ENCODE results near the gene FLAD1. TPM values are rescaled to one million over a fixed set of nuclear protein-coding genes. Genes with fewer than 3 reads are reported as not detected.

Gene FLAD1
- total RNA-seq, 1 donor from 2014 or later, result 69.0 TPM

GRCh38 chr1:154945160-154945961 lies 37.8 kb upstream of the FLAD1 start:
- peak overlapping the region; percentile 86 for H3K27ac Mint-ChIP-seq
- intact Hi-C loops (cut with micrococcal nuclease), result no loop called here
- POLR2A ChIA-PET, result interaction anchor here (0.5 to 1.9 kb wide), 4 partner anchors 9 to 90 kb away, joined by 3 to 10 read pairs (median 4); partner anchors contain the start of genes CKS1B and PMVK

GRCh38 chr1:154945962-154946850 lies 36.9 kb upstream of the FLAD1 start:
- ATAC-seq (ENCODE audit: low read depth) (no peak), DNase-seq (no peak)
- Mint-ChIP-seq H3K36me3 (ENCODE audit: low read depth) (peaks cover 29% of the 10 kb centered on the region), H3K4me1 (peaks cover 51% of the 10 kb centered on the region), H3K27ac (peak overlapping the region; percentile 53), H3K9me3 (no peaks in the 10 kb centered on the region), H3K27me3 (no peaks in the 10 kb centered on the region), H3K4me3 (no peak overlapping the region)
- no peak for TF ChIP-seq CTCF (IDR thresholded peaks at IDR 0.05)
- intact Hi-C loops (cut with micrococcal nuclease), result no loop called here
- ChIA-PET POLR2A (interaction anchor here (0.9 to 1.9 kb wide), 3 partner anchors 10 to 28 kb away, joined by 3 to 6 read pairs (median 3); partner anchors contain the start of genes CKS1B and PMVK), CTCF (interaction anchor here (1.5 to 1.9 kb wide), 2 partner anchors 10 to 16 kb away, joined by 5 to 9 read pairs; partner anchors contain the start of genes PMVK and PYGO2)

More at GRCh38 chr1:154945160-154945961, 37.8 kb upstream of the FLAD1 start:
- peaks cover 51% of the 10 kb centered on the region for H3K4me1 Mint-ChIP-seq
- CTCF ChIA-PET, result interaction anchor here (0.6 to 1.9 kb wide), 7 partner anchors 9 to 340 kb away, joined by 3 to 9 read pairs (median 3); partner anchors contain the start of genes PMVK and PYGO2
- H3K9me3 Mint-ChIP-seq, result no peaks in the 10 kb centered on the region
- no peak for DNase-seq
- H3K4me3 Mint-ChIP-seq, result no peak overlapping the region
- no peak for ATAC-seq (ENCODE audit: low read depth)
- peaks cover 23% of the 10 kb centered on the region for H3K36me3 Mint-ChIP-seq (ENCODE audit: low read depth)
- no peaks in the 10 kb centered on the region for H3K27me3 Mint-ChIP-seq
- TF ChIP-seq CTCF (IDR thresholded peaks at IDR 0.05), result no peak

GRCh38 chr1:154948079-154948478 lies 35.1 kb upstream of the FLAD1 start:
- CTCF ChIA-PET, result no interaction called here
- H3K36me3 Mint-ChIP-seq (ENCODE audit: low read depth), result peaks cover 32% of the 10 kb centered on the region
- peaks cover 51% of the 10 kb centered on the region for H3K4me1 Mint-ChIP-seq
- POLR2A ChIA-PET, result interaction anchor here (0.8 to 1.2 kb wide), 2 partner anchors 12 to 52 kb away, joined by 3 read pairs; partner anchors contain the start of gene PMVK
- intact Hi-C loops (cut with micrococcal nuclease), result no loop called here
- TF ChIP-seq CTCF (IDR thresholded peaks at IDR 0.05), result no peak
- H3K9me3 Mint-ChIP-seq, result no peaks in the 10 kb centered on the region
- no peak overlapping the region for H3K4me3 Mint-ChIP-seq
- no peak for DNase-seq
- ATAC-seq (ENCODE audit: low read depth), result no peak
- no peaks in the 10 kb centered on the region for H3K27me3 Mint-ChIP-seq
- no peak overlapping the region for H3K27ac Mint-ChIP-seq

- POLR2A ChIA-PET, result interaction anchor here (1.1 to 6.8 kb wide), 6 partner anchors 9 to 133 kb away, joined by 3 to 52 read pairs (median 8); partner anchors contain the start of genes CKS1B, PMVK and PYGO2
- Mint-ChIP-seq H3K9me3 (no peaks in the 10 kb centered on the region), H3K4me1 (peaks cover 69% of the 10 kb centered on the region), H3K27ac (peak overlapping the region; percentile 93), H3K27me3 (no peaks in the 10 kb centered on the region), H3K36me3 (ENCODE audit: low read depth) (peaks cover 25% of the 10 kb centered on the region), H3K4me3 (peak overlapping the region; percentile 39)
- intact Hi-C loops (cut with micrococcal nuclease), result no loop called here
- ATAC-seq (ENCODE audit: low read depth) (peak; percentile 53), DNase-seq (no peak)
- TF ChIP-seq CTCF (IDR thresholded peaks at IDR 0.05), result no peak
- CTCF ChIA-PET, result interaction anchor here (0.7 to 1.2 kb wide), 8 partner anchors 9 to 488 kb away, joined by 3 to 5 read pairs (median 3); partner anchors contain the start of genes ADAM15 and PYGO2
Observed at GRCh38 chr1:154951901-154952657, 31.1 kb upstream of the FLAD1 start.

Measured in activated B cell treated with CpG ODN at 0.5 μM for 24 hours (primary cell).